A549 (cell line): ENCODE measurements around the gene SERPINA3. TPM values are rescaled to one million over a fixed set of nuclear protein-coding genes. Genes with fewer than 3 reads are reported as not detected.

Experiments used
- ATAC-seq, 2 experiments: fragments of 200-7000 bp in 1 of 2; fragments of >200 bp in 1 of 2; cut with Nextera tagmentation in 1 of 2; cut with Tn5 transposase in 1 of 2; 3 replicates each; pipeline versions ENCODE4 v1.8.0 to v1.9.1; 2018 to 2020; ENCODE audit warnings: mild to moderate bottlenecking in 1 of 2, moderate library complexity in 1 of 2
- CTCF ChIA-PET: fragments of 300-600 bp; sonication (Branson Sonifier 250); formaldehyde crosslinking; extraction: SDS; loops from one replicate; lab custom pipeline; 2021; ENCODE audit warnings: antibody characterized with exemption, inconsistent platforms; lab: Yijun Ruan, JAX
- POLR2A ChIA-PET: fragments of 350-600 bp; formaldehyde crosslinking; extraction: SDS; loops from one replicate; lab custom pipeline; 2021; ENCODE audit warnings: antibody characterized with exemption, inconsistent platforms; lab: Yijun Ruan, JAX
- DNase-seq, 2 experiments: peaks; one replicate each; pipeline versions ENCODE4 v3.0.0 to v3.0.0-alpha.2; 2011 to 2016; ENCODE audit warnings: low read depth in 1 of 2, low spot score in 1 of 2
- FAIRE-seq: peaks from 2 replicates; lab custom pipeline; 2011; peaks lifted over from hg19 to GRCh38; lab: Jason Lieb, UNC
- H3K27ac ChIP-seq, 2 experiments: fragments of >200 bp; sonication (Bioruptor Twin); formaldehyde crosslinking; 3 replicates each; pipeline ENCODE4 v1.5.1; 2016 to 2017
- H3K4me1 ChIP-seq: fragments of >200 bp; sonication (Bioruptor Twin); formaldehyde crosslinking; 3 replicates; pipeline ENCODE4 v1.6.1; 2016
- H3K4me2 ChIP-seq: fragments of >200 bp; sonication (Bioruptor Twin); formaldehyde crosslinking; 3 replicates; pipeline ENCODE4 v1.6.1; 2016
- H3K4me3 ChIP-seq: fragments of >200 bp; sonication (Bioruptor Twin); formaldehyde crosslinking; 3 replicates; pipeline ENCODE4 v1.5.1; 2016
- H3K9me3 ChIP-seq: fragments of >200 bp; sonication (Bioruptor Twin); formaldehyde crosslinking; 3 replicates; pipeline ENCODE4 v1.6.1; 2016
- CBX2 ChIP-seq: fragments of 200-600 bp; sonication (generic); IDR thresholded peaks from 2 replicates; pipeline ENCODE4 v1.6.1; 2016; ENCODE audit warnings: low read depth, mild to moderate bottlenecking, borderline replicate concordance
- CBX8 ChIP-seq: fragments of 200-600 bp; sonication (generic); IDR thresholded peaks from 2 replicates; pipeline ENCODE4 v1.6.1; 2016
- CEBPB ChIP-seq, 2 experiments: fragments of >200 bp in 1 of 2; sonication (Bioruptor Twin) in 1 of 2; formaldehyde crosslinking in 1 of 2; IDR thresholded peaks; 2 replicates each; pipeline ENCODE4 v1.6.1; 2012 to 2016
- EHF ChIP-seq: fragments of 250-450 bp; sonication (Bioruptor Pico); IDR thresholded peaks from 2 replicates; pipeline ENCODE4 v1.5.0; 2020; ENCODE audit warnings: mild to moderate bottlenecking
- EHMT2 ChIP-seq: fragments of 200-600 bp; sonication (generic); IDR thresholded peaks from 2 replicates; pipeline ENCODE4 v1.6.1; 2016; ENCODE audit warnings: antibody characterized with exemption, low read depth, mild to moderate bottlenecking, moderate library complexity
- EP300 ChIP-seq, 2 experiments: fragments of >200 bp; sonication (Bioruptor Twin); formaldehyde crosslinking; IDR thresholded peaks; 2 replicates in 1 of 2; 3 replicates in 1 of 2; pipeline ENCODE4 v1.6.1; 2016 to 2017
- FOSB ChIP-seq: fragments of 250-450 bp; sonication (Bioruptor Pico); IDR thresholded peaks from 2 replicates; pipeline ENCODE4 v1.5.0; 2020; ENCODE audit warnings: mild to moderate bottlenecking, moderate library complexity
- FOXS1 ChIP-seq: fragments of 250-450 bp; sonication (Bioruptor Pico); IDR thresholded peaks from 2 replicates; pipeline ENCODE4 v1.5.0; 2020; ENCODE audit warnings: mild to moderate bottlenecking, moderate library complexity
- HDAC2 ChIP-seq: fragments of 200-600 bp; sonication (generic); IDR thresholded peaks from 2 replicates; pipeline ENCODE4 v1.6.1; 2016
- HEYL ChIP-seq: fragments of 250-450 bp; sonication (Bioruptor Pico); IDR thresholded peaks from 2 replicates; pipeline ENCODE4 v1.8.0; 2021; ENCODE audit warnings: mild to moderate bottlenecking, moderate library complexity
- HOXA7 ChIP-seq: fragments of 250-450 bp; sonication (Bioruptor Pico); IDR thresholded peaks from 2 replicates; pipeline ENCODE4 v1.5.0; 2020; ENCODE audit warnings: mild to moderate bottlenecking, moderate library complexity
- HOXB13 ChIP-seq: fragments of 250-450 bp; sonication (Bioruptor Pico); IDR thresholded peaks from 2 replicates; pipeline ENCODE4 v1.5.0; 2020; ENCODE audit warnings: low read depth, mild to moderate bottlenecking, moderate library complexity
- HOXB5 ChIP-seq: fragments of 250-450 bp; sonication (Bioruptor Pico); IDR thresholded peaks from 2 replicates; pipeline ENCODE4 v1.5.0; 2020; ENCODE audit warnings: mild to moderate bottlenecking, moderate library complexity
- JUN ChIP-seq, 2 experiments: fragments of >200 bp; sonication (Bioruptor Twin); formaldehyde crosslinking; IDR thresholded peaks; 2 replicates in 1 of 2; 3 replicates in 1 of 2; pipeline ENCODE4 v1.6.1; 2016 to 2017
- JUNB ChIP-seq: fragments of >200 bp; sonication (Bioruptor Twin); formaldehyde crosslinking; IDR thresholded peaks from 2 replicates; pipeline ENCODE4 v1.6.1; 2016
- KDM1A ChIP-seq: fragments of 200-600 bp; sonication (generic); IDR thresholded peaks from 2 replicates; pipeline ENCODE4 v1.6.1; 2016; ENCODE audit warnings: low read depth, mild to moderate bottlenecking
- KDM5A ChIP-seq: fragments of 200-600 bp; sonication (generic); IDR thresholded peaks from 2 replicates; pipeline ENCODE4 v1.6.1; 2016; ENCODE audit warnings: antibody characterized with exemption, mild to moderate bottlenecking
- MAZ ChIP-seq: fragments of 150-350 bp; IDR thresholded peaks from 2 replicates; pipeline ENCODE4 v1.6.1; 2014; ENCODE audit warnings: antibody characterized with exemption, low read depth, low read length, borderline replicate concordance
- PHF8 ChIP-seq: fragments of 200-600 bp; sonication (generic); IDR thresholded peaks from 2 replicates; pipeline ENCODE4 v1.6.1; 2016; ENCODE audit warnings: low read depth, mild to moderate bottlenecking, antibody characterized with exemption, moderate library complexity, borderline replicate concordance
- POLR2A ChIP-seq: IDR thresholded peaks from 2 replicates; pipeline ENCODE4 v1.6.1; 2012; ENCODE audit warnings: mild to moderate bottlenecking, low read length
- RAD21 ChIP-seq, 2 experiments: fragments of >200 bp in 1 of 2; sonication (Bioruptor Twin) in 1 of 2; formaldehyde crosslinking in 1 of 2; IDR thresholded peaks in 1 of 2; conservative IDR thresholded peaks in 1 of 2; 2 replicates in 1 of 2; 3 replicates in 1 of 2; pipeline ENCODE4 v1.6.1; 2012 to 2018; ENCODE audit warnings: inconsistent platforms in 1 of 2
- SMC3 ChIP-seq: fragments of >200 bp; sonication (Bioruptor Twin); formaldehyde crosslinking; IDR thresholded peaks from 3 replicates; pipeline ENCODE4 v1.6.1; 2018; ENCODE audit warnings: inconsistent platforms
- SREBF2 ChIP-seq: fragments of 450-650 bp; IDR thresholded peaks from 2 replicates; pipeline ENCODE4 v1.6.1; 2014; ENCODE audit warnings: mild to moderate bottlenecking, moderate library complexity
- TFCP2L1 ChIP-seq: fragments of 250-450 bp; sonication (Bioruptor Pico); IDR thresholded peaks from 2 replicates; pipeline ENCODE4 v1.5.0; 2021; ENCODE audit warnings: mild to moderate bottlenecking
- USF2 ChIP-seq: fragments of 450-650 bp; IDR thresholded peaks from 2 replicates; pipeline ENCODE4 v1.6.1; 2014; ENCODE audit warnings: antibody characterized with exemption
- ZC3H11A ChIP-seq: fragments of 450-650 bp; IDR thresholded peaks from 2 replicates; pipeline ENCODE4 v1.6.1; 2014; ENCODE audit warnings: antibody characterized with exemption, mild to moderate bottlenecking
- ZSCAN20 ChIP-seq: fragments of 250-450 bp; sonication (Bioruptor Pico); IDR thresholded peaks from 2 replicates; pipeline ENCODE4 v1.8.0; 2022; ENCODE audit warnings: mild to moderate bottlenecking, moderate library complexity
- WGBS: methylation state at CpG from one replicate; pipeline ENCODE4 v1.1.6; 2017; ENCODE audit errors: missing lambda C conversion rate; 5-methylcytosine and 5-hydroxymethylcytosine counted together
- polyA plus RNA-seq, 4 experiments: library from polyadenylated mRNA; depleted of rRNA in 3 of 4; stranded (reverse); fragments of >200 nt; fragmentation: RNase III in 1 of 4; extraction: RNeasy Plus Mini Kit Qiagen cat#74134 plus additional on column Dnase treatment in 1 of 4; gene quantifications; 2 replicates in 3 of 4; 3 replicates in 1 of 4; pipeline ENCODE4 v1.2.3, GENCODE V29; 2011 to 2017
- TF ChIP-seq, protein P1 (sequence below): IDR thresholded peaks from 2 replicates; pipeline ENCODE4 v1.6.1; 2012
- TF ChIP-seq, protein P2 (sequence below): fragments of 150-350 bp; IDR thresholded peaks from 2 replicates; pipeline ENCODE4 v1.6.1; 2014; ENCODE audit warnings: low read depth, mild to moderate bottlenecking, low read length

Gene SERPINA3
- polyA plus RNA-seq, 2 of the 4 experiments (the other 2 are of a cell fraction) = 3.1 to 9.1 TPM

DNA sequence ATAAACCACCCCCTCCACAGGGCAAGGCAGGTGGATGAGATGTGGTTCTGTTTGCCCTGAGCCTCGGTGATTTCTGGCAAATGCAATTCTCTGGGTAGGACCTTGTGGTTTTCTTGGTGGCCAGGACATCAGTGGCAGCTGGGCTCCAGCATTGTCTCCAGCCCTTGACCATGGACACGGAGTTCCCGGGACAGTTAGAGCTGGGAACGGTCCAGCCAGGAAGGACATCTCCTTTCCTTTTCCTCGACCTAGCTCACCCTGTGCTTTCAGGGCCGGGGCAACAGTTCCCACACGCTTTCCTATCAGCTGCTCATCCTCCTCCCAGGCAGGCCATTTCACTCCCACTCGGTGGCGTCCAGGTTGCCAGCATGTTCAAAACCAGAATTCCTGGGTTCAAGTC, 41.8 kb upstream of the SERPINA3 start (continued):
- no peak for TF ChIP-seq EHF

DNA sequence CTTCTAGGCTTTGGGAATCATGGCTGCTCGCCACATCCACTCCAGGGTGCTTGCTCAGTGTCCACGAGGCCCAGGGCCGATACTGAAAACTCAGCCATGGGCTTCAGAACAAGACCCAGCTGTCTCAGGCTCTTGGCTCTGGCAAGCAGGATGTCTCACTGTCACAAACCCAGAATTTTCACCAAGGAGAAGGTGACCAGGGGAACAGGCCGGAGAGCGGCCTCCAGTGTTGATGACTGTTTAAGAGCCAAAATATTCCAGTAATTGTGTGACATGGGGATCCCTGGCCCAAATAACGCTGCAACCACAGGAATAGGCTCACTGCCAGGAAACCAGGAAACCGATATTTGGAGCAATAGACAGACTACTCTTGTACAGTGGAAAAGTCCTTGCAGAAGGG, 40.8 kb upstream of the SERPINA3 start:
- ChIA-PET POLR2A (no interaction called here), CTCF (interaction anchor here (0.8 to 1.1 kb wide), 2 partner anchors 21 to 22 kb away, joined by 3 to 4 read pairs; no protein-coding TSS in a partner anchor)
- Histone ChIP-seq H3K4me1 (no peaks in the 10 kb centered on the region), H3K4me3 (no peak overlapping the region), H3K27ac (no peak overlapping the region), H3K4me2 (no peak overlapping the region), H3K9me3 (no peaks in the 10 kb centered on the region)
- FAIRE-seq = no peak
- 76% methylated on average over 7 of the region's 7 CpGs for WGBS
- DNase-seq = no peak
- ATAC-seq = no peak
- no peak for TF ChIP-seq EHF
- no peak for TF ChIP-seq RAD21 (conservative IDR thresholded peaks at IDR 0.05 in 1 of 2, IDR thresholded peaks at IDR 0.05 in 1 of 2)
- TF ChIP-seq, protein P1, sequence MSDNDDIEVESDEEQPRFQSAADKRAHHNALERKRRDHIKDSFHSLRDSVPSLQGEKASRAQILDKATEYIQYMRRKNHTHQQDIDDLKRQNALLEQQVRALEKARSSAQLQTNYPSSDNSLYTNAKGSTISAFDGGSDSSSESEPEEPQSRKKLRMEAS = no peak
- no peak for TF ChIP-seq TFCP2L1 (CRISPR knock-in tag)
- TF ChIP-seq JUN (IDR thresholded peaks at IDR 0.05) = no peak
- TF ChIP-seq JUNB = no peak
- no peak for TF ChIP-seq KDM5A
- no peak for TF ChIP-seq MAZ
- TF ChIP-seq, protein P2, sequence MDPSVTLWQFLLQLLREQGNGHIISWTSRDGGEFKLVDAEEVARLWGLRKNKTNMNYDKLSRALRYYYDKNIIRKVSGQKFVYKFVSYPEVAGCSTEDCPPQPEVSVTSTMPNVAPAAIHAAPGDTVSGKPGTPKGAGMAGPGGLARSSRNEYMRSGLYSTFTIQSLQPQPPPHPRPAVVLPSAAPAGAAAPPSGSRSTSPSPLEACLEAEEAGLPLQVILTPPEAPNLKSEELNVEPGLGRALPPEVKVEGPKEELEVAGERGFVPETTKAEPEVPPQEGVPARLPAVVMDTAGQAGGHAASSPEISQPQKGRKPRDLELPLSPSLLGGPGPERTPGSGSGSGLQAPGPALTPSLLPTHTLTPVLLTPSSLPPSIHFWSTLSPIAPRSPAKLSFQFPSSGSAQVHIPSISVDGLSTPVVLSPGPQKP = no peak
- no peak for TF ChIP-seq SREBF2
- TF ChIP-seq SMC3 = no peak
- TF ChIP-seq CBX2 = no peak
- TF ChIP-seq EP300 (IDR thresholded peaks at IDR 0.05) = no peak

DNA sequence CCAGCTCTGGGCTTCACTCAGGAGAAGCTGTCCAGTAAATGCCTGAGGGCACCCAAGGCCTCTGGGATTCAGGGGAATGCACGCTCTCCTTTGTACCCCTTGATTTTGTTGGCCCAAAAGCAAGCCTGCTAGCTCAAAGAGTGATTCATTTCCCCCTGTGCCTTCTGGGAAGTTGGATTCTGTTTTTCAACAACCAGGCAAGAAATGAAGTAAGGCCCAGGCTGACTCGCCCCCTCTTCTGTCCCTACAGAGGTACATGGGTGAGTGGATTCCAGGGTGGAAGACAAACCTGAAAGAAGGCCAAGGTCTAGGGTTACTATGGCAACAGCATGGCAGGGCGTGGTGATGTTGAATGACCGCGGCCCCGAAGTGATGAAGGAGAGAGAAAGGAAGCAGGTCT, 40.2 kb upstream of the SERPINA3 start:
- POLR2A ChIA-PET = no interaction called here
- CTCF ChIA-PET = no interaction called here
- WGBS = 81% methylated on average over 6 of the region's 6 CpGs
- DNase-seq (no peak), ATAC-seq (no peak), FAIRE-seq (no peak)
- TF ChIP-seq USF2 = no peak
- TF ChIP-seq POLR2A = no peak
- TF ChIP-seq HOXA7 = no peak
- no peak for TF ChIP-seq HOXB5 (CRISPR knock-in tag)
- no peak for TF ChIP-seq CEBPB (IDR thresholded peaks at IDR 0.05)
- no peak for TF ChIP-seq ZSCAN20 (CRISPR knock-in tag)
- TF ChIP-seq CBX8 = no peak
- TF ChIP-seq FOSB (CRISPR knock-in tag) = no peak
- TF ChIP-seq ZC3H11A = no peak
- no peak for TF ChIP-seq FOXS1 (CRISPR knock-in tag)
- TF ChIP-seq RAD21 (conservative IDR thresholded peaks at IDR 0.05 in 1 of 2, IDR thresholded peaks at IDR 0.05 in 1 of 2) = no peak
- no peak for TF ChIP-seq HEYL (CRISPR knock-in tag)
- TF ChIP-seq HOXB13 (CRISPR knock-in tag) = no peak
- TF ChIP-seq HDAC2 = no peak
- TF ChIP-seq KDM1A = no peak
- no peak for TF ChIP-seq MAZ
- TF ChIP-seq EHMT2 = no peak
- TF ChIP-seq PHF8 = no peak
- no peak overlapping the region for H3K27ac ChIP-seq
- no peaks in the 10 kb centered on the region for H3K9me3 ChIP-seq
- H3K4me3 ChIP-seq = no peak overlapping the region
- no peak overlapping the region for H3K4me2 ChIP-seq
- no peaks in the 10 kb centered on the region for H3K4me1 ChIP-seq
